IMR-90 (cell line): Measurements from ENCODE around the gene LAGE3.

Source experiments
- BHLHE40 ChIP-seq: fragments of 150-350 bp; IDR thresholded peaks from 2 replicates; pipeline ENCODE4 v1.6.1; 2016; ENCODE audit warnings: mild to moderate bottlenecking, low read depth, low read length
- MAZ ChIP-seq: IDR thresholded peaks from 2 replicates; pipeline ENCODE4 v1.6.1; 2012; ENCODE audit warnings: low read depth, mild to moderate bottlenecking, low read length, improper control_type of control experiment, moderate library complexity, borderline replicate concordance
- SMC3 ChIP-seq: fragments of 150-350 bp; IDR thresholded peaks from 2 replicates; pipeline ENCODE4 v1.6.1; 2016; ENCODE audit warnings: low read depth, mild to moderate bottlenecking, antibody characterized with exemption, low read length, moderate library complexity
- TF ChIP-seq, protein P1 (sequence below): conservative IDR thresholded peaks from 2 replicates; pipeline ENCODE4 v1.5.1; 2012; ENCODE audit warnings: mild to moderate bottlenecking, low read depth, low read length, improper control_type of control experiment

DNA sequence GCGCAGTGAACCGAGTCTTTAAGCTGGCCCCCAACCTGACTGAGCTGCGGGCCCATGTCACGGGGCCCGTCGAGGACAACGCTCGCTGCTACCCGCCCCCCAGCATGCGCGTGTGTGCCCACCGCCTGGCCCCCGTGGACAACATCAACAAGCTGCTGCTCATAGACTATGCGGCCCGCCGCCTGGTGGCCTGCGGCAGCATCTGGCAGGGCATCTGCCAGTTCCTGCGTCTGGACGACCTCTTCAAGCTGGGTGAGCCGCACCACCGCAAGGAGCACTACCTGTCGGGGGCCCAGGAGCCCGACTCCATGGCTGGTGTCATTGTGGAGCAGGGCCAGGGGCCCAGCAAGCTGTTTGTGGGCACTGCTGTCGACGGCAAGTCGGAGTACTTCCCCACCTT lies 18.8 kb downstream of the LAGE3 start:
- TF ChIP-seq BHLHE40 (no peak), SMC3 (no peak), MAZ (no peak)
- TF ChIP-seq, protein P1, sequence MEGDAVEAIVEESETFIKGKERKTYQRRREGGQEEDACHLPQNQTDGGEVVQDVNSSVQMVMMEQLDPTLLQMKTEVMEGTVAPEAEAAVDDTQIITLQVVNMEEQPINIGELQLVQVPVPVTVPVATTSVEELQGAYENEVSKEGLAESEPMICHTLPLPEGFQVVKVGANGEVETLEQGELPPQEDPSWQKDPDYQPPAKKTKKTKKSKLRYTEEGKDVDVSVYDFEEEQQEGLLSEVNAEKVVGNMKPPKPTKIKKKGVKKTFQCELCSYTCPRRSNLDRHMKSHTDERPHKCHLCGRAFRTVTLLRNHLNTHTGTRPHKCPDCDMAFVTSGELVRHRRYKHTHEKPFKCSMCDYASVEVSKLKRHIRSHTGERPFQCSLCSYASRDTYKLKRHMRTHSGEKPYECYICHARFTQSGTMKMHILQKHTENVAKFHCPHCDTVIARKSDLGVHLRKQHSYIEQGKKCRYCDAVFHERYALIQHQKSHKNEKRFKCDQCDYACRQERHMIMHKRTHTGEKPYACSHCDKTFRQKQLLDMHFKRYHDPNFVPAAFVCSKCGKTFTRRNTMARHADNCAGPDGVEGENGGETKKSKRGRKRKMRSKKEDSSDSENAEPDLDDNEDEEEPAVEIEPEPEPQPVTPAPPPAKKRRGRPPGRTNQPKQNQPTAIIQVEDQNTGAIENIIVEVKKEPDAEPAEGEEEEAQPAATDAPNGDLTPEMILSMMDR = no peak
